ENCODE measurements around the gene PCK2. TPM values are rescaled to one million over a fixed set of nuclear protein-coding genes. Genes with fewer than 3 reads are reported as not detected.

Gene PCK2
- total and polyA plus RNA-seq, 2 of the 8 experiments (the other 6 are each of a cell fraction or from before 2014, with no cell fraction given) = 81.9 to 115 TPM

GRCh38 chr14:24114532-24115421 is 20.7 kb downstream of the PCK2 start, which contains the start of the genes DCAF11 and NRL (continued):
- TF ChIP-seq CEBPB (IDR thresholded peaks at IDR 0.05; ENCODE audit: low read depth, low read length) (0 out of 2 replicates have a peak, but pooled peaks have one; percentile 13), ASH2L (IDR thresholded peaks at IDR 0.05; ENCODE audit: low read length) (peak; percentile 39), KDM4A (IDR thresholded peaks at IDR 0.05; ENCODE audit: low read depth, low read length, severe bottlenecking) (peak; percentile 90), RXRA (IDR thresholded peaks at IDR 0.05; ENCODE audit: insufficient read depth, low read depth, low read length) (no peak), PHF8 (conservative IDR thresholded peaks at IDR 0.05; ENCODE audit: low read depth, low read length) (peak; percentile 79), FOSL1 (IDR thresholded peaks at IDR 0.05; ENCODE audit: insufficient read depth, low read depth, low read length) (no peak), ZNF274 (IDR thresholded peaks at IDR 0.05; ENCODE audit: borderline replicate concordance, extremely low read depth, low read length) (no peak), EGR1 (IDR thresholded peaks at IDR 0.05; ENCODE audit: borderline replicate concordance, low read depth, low read length) (peak; percentile 60; the same call in 1 of the 2 replicates), SIRT6 (IDR thresholded peaks at IDR 0.05; ENCODE audit: low read length) (no peak), CREB1 (IDR thresholded peaks at IDR 0.05) (peak; percentile 94), TCF12 (IDR thresholded peaks at IDR 0.05; ENCODE audit: low read depth, low read length) (no peak), EZH2 (IDR thresholded peaks at IDR 0.05; ENCODE audit: low read depth, low read length, severe bottlenecking) (no peak), HDAC6 (IDR thresholded peaks at IDR 0.05; ENCODE audit: low read depth, low read length) (no peak), TEAD4 (IDR thresholded peaks at IDR 0.05; ENCODE audit: low read depth, low read length) (no peak), SAP30 (IDR thresholded peaks at IDR 0.05; ENCODE audit: insufficient read depth, insufficient replicate concordance, low read length) (peak; percentile 28), SP2 (IDR thresholded peaks at IDR 0.05; ENCODE audit: low read length) (peak; percentile 73), NANOG (IDR thresholded peaks at IDR 0.05; ENCODE audit: insufficient read depth, low read depth, low read length, poor library complexity, severe bottlenecking) (no peak), SRF (IDR thresholded peaks at IDR 0.05; ENCODE audit: low read depth, low read length) (no peak), SP4 (IDR thresholded peaks at IDR 0.05; ENCODE audit: low read length) (peak; percentile 84), HDAC2 (IDR thresholded peaks at IDR 0.05; ENCODE audit: borderline replicate concordance in 1 of 2, low read depth in 2 of 2, low read length in 2 of 2) (peak; percentile 48 to 86; a peak in 2 of 4 replicates), RFX5 (IDR thresholded peaks at IDR 0.05; ENCODE audit: borderline replicate concordance, low read depth, low read length) (0 out of 2 replicates have a peak, but pooled peaks have one; percentile 8), CHD1 (IDR thresholded peaks at IDR 0.05; ENCODE audit: low read depth, low read length) (no peak), POLR2A (IDR thresholded peaks at IDR 0.05; ENCODE audit: control extremely low read depth in 1 of 2, low read depth in 2 of 2, low read length in 2 of 2) (peak; percentile 45 to 75), YY1 (IDR thresholded peaks at IDR 0.05; ENCODE audit: low read depth, low read length) (0 out of 2 replicates have a peak, but pooled peaks have one; percentile 20), SIN3A (conservative IDR thresholded peaks at IDR 0.05 in 1 of 2, IDR thresholded peaks at IDR 0.05 in 1 of 2; ENCODE audit: low read depth in 1 of 2, low read length in 2 of 2) (peak; percentile 72 to 84; a peak in 3 of 4 replicates)

All from H1 (cell line).